Measurements from ENCODE around the gene MUC5AC.

Gene MUC5AC

GRCh38 chr11:1109101-1109917 is 48.4 kb upstream of the MUC5AC start:
- Histone ChIP-seq H3K9me3 (ENCODE audit: insufficient read depth, low read length, severe bottlenecking) (no peaks in the 10 kb centered on the region), H3K4me2 (ENCODE audit: insufficient read depth, low read length) (no peak overlapping the region), H3K27ac (ENCODE audit: low read length) (no peak overlapping the region), H2AFZ (ENCODE audit: low read depth, low read length) (no peak overlapping the region), H3K36me3 (ENCODE audit: insufficient read depth, low read length) (no peaks in the 10 kb centered on the region), H4K20me1 (ENCODE audit: insufficient read depth, low read length) (no peaks in the 10 kb centered on the region), H3K4me3 (ENCODE audit: low read depth in 1 of 2, low read length in 2 of 2) (no peak overlapping the region), H3K4me1 (ENCODE audit: insufficient read depth, low read length) (no peaks in the 10 kb centered on the region), H3K79me2 (ENCODE audit: insufficient read depth, low read length) (no peaks in the 10 kb centered on the region), H3K9ac (ENCODE audit: low read depth, low read length) (no peak overlapping the region), H3K27me3 (ENCODE audit: insufficient read depth, low read length, poor library complexity) (no peaks in the 10 kb centered on the region)
- TF ChIP-seq EZH2 (IDR thresholded peaks at IDR 0.05; ENCODE audit: borderline replicate concordance, low read depth, low read length, severe bottlenecking) (no peak), CTCF (IDR thresholded peaks at IDR 0.05; ENCODE audit: borderline replicate concordance, extremely low read depth, low read length, poor library complexity, severe bottlenecking) (no peak)
- ATAC-seq (ENCODE audit: insufficient read depth, low read depth): no peak
- no peak for DNase-seq

GRCh38 chr11:1109918-1110705 is 47.6 kb upstream of the MUC5AC start:
- H2AFZ ChIP-seq (ENCODE audit: low read depth, low read length): no peak overlapping the region
- H3K4me1 ChIP-seq (ENCODE audit: insufficient read depth, low read length): no peaks in the 10 kb centered on the region
- no peak overlapping the region for H3K9ac ChIP-seq (ENCODE audit: low read depth, low read length)
- no peaks in the 10 kb centered on the region for H3K9me3 ChIP-seq (ENCODE audit: insufficient read depth, low read length, severe bottlenecking)
- H3K27me3 ChIP-seq (ENCODE audit: insufficient read depth, low read length, poor library complexity): no peaks in the 10 kb centered on the region
- no peak overlapping the region for H3K4me2 ChIP-seq (ENCODE audit: insufficient read depth, low read length)
- no peaks in the 10 kb centered on the region for H4K20me1 ChIP-seq (ENCODE audit: insufficient read depth, low read length)
- ATAC-seq (ENCODE audit: insufficient read depth, low read depth) (no peak), DNase-seq (no peak)
- no peaks in the 10 kb centered on the region for H3K36me3 ChIP-seq (ENCODE audit: insufficient read depth, low read length)
- no peaks in the 10 kb centered on the region for H3K79me2 ChIP-seq (ENCODE audit: insufficient read depth, low read length)
- TF ChIP-seq EZH2 (IDR thresholded peaks at IDR 0.05; ENCODE audit: borderline replicate concordance, low read depth, low read length, severe bottlenecking) (no peak), CTCF (IDR thresholded peaks at IDR 0.05; ENCODE audit: borderline replicate concordance, extremely low read depth, low read length, poor library complexity, severe bottlenecking) (no peak)
- H3K27ac ChIP-seq (ENCODE audit: low read length): no peak overlapping the region
- H3K4me3 ChIP-seq (ENCODE audit: low read depth in 1 of 2, low read length in 2 of 2): no peak overlapping the region

GRCh38 chr11:1111545-1112212 is 46.1 kb upstream of the MUC5AC start:
- H3K27ac ChIP-seq (ENCODE audit: low read length): no peak overlapping the region

More at GRCh38 chr11:1111545-1112212, 46.1 kb upstream of the MUC5AC start:
- H3K36me3 ChIP-seq (ENCODE audit: insufficient read depth, low read length): no peaks in the 10 kb centered on the region
- H3K4me2 ChIP-seq (ENCODE audit: insufficient read depth, low read length): no peak overlapping the region
- no peaks in the 10 kb centered on the region for H3K79me2 ChIP-seq (ENCODE audit: insufficient read depth, low read length)
- H3K27me3 ChIP-seq (ENCODE audit: insufficient read depth, low read length, poor library complexity): no peaks in the 10 kb centered on the region
- TF ChIP-seq EZH2 (IDR thresholded peaks at IDR 0.05; ENCODE audit: borderline replicate concordance, low read depth, low read length, severe bottlenecking): no peak
- no peak for TF ChIP-seq CTCF (IDR thresholded peaks at IDR 0.05; ENCODE audit: borderline replicate concordance, extremely low read depth, low read length, poor library complexity, severe bottlenecking)
- no peaks in the 10 kb centered on the region for H3K4me1 ChIP-seq (ENCODE audit: insufficient read depth, low read length)
- ATAC-seq (ENCODE audit: insufficient read depth, low read depth): no peak
- H2AFZ ChIP-seq (ENCODE audit: low read depth, low read length): no peak overlapping the region
- no peaks in the 10 kb centered on the region for H4K20me1 ChIP-seq (ENCODE audit: insufficient read depth, low read length)
- H3K9ac ChIP-seq (ENCODE audit: low read depth, low read length): no peak overlapping the region
- DNase-seq: no peak
- no peaks in the 10 kb centered on the region for H3K9me3 ChIP-seq (ENCODE audit: insufficient read depth, low read length, severe bottlenecking)
- no peak overlapping the region for H3K4me3 ChIP-seq (ENCODE audit: low read depth in 1 of 2, low read length in 2 of 2)

All from DND-41 (cell line).